Body of pancreas (tissue), 4 donors: ENCODE measurements around the gene CDKN1A.

Experiments
- CTCF ChIP-seq, 7 experiments: fragments of 450-650 bp in 4 of 7; fragments of 200-600 bp in 3 of 7; sonication (generic) in 3 of 7; IDR thresholded peaks; one replicate each; pipeline ENCODE4 v1.5.1; 2016 to 2019; ENCODE audit warnings: antibody characterized with exemption in 7 of 7
- POLR2A ChIP-seq, 3 donors: fragments of 450-650 bp; IDR thresholded peaks; one replicate each; pipeline ENCODE4 v1.6.1; 2016; ENCODE audit warnings: antibody characterized with exemption in 3 of 3, mild to moderate bottlenecking in 2 of 3

- TF ChIP-seq CTCF (IDR thresholded peaks at IDR 0.05): no peak
- no peak for TF ChIP-seq POLR2A (IDR thresholded peaks at IDR 0.05)
Measured at GRCh38 chr6:36659271-36659670, 19.2 kb upstream of the CDKN1A start.
